ENCODE results near the gene GTF3C4. TPM values are rescaled to one million over a fixed set of nuclear protein-coding genes. Genes with fewer than 3 reads are reported as not detected.

The GTF3C4 gene
- polyA plus RNA-seq, 2 of the 4 experiments (the other 2 are of a cell fraction), result 9.0 to 15.4 TPM

GRCh38 chr9:132630811-132631210, 39.5 kb upstream of the GTF3C4 start:
- no peak for FAIRE-seq
- Histone ChIP-seq H3K27ac (no peak overlapping the region), H3K4me2 (no peak overlapping the region)

GRCh38 chr9:132631280-132631679, 39.0 kb upstream of the GTF3C4 start:
- no peak overlapping the region for H3K4me2 ChIP-seq
- POLR2A ChIA-PET, result no interaction called here
- no peak overlapping the region for H3K27ac ChIP-seq
- FAIRE-seq, result no peak
- H3K9me3 ChIP-seq, result no peaks in the 10 kb centered on the region
- ATAC-seq, result no peak
- TF ChIP-seq RFX5 (IDR thresholded peaks at IDR 0.05) (no peak), BHLHE40 (IDR thresholded peaks at IDR 0.05; ENCODE audit: low read depth, low read length) (no peak), FOSB (CRISPR knock-in tag; IDR thresholded peaks at IDR 0.05) (no peak), PBX3 (IDR thresholded peaks at IDR 0.05) (no peak), MAZ (IDR thresholded peaks at IDR 0.05; ENCODE audit: borderline replicate concordance, low read depth, low read length) (no peak), MAX (IDR thresholded peaks at IDR 0.05) (no peak), KDM5A (IDR thresholded peaks at IDR 0.05) (no peak), POLR2AphosphoS2 (conservative IDR thresholded peaks at IDR 0.05; ENCODE audit: low read length) (no peak), NR3C1 (IDR thresholded peaks at IDR 0.05) (no peak)
- H3K4me3 ChIP-seq, result no peak overlapping the region
- CTCF ChIA-PET, result interaction anchor here (0.6 to 2.1 kb wide), 3 partner anchors 9 to 365 kb away, joined by 3 to 6 read pairs (median 3); no protein-coding TSS in a partner anchor
- WGBS (ENCODE audit: missing lambda C conversion rate), result 81% methylated on average over 5 of the region's 5 CpGs
- DNase-seq (ENCODE audit: low read depth in 1 of 2, low spot score in 1 of 2), result no peak
- no peaks in the 10 kb centered on the region for H3K4me1 ChIP-seq

More at GRCh38 chr9:132630811-132631210, 39.5 kb upstream of the GTF3C4 start:
- ATAC-seq (no peak), DNase-seq (ENCODE audit: low read depth in 1 of 2, low spot score in 1 of 2) (no peak)
- H3K4me3 ChIP-seq, result no peak overlapping the region
- ChIA-PET POLR2A (no interaction called here), CTCF (interaction anchor here (1.0 kb wide), 1 partner anchor 366 kb away, joined by 3 read pairs; no protein-coding TSS in a partner anchor)
- no peaks in the 10 kb centered on the region for H3K4me1 ChIP-seq
- TF ChIP-seq RAD21 (conservative IDR thresholded peaks at IDR 0.05 in 1 of 2, IDR thresholded peaks at IDR 0.05 in 1 of 2) (no peak), MYC (IDR thresholded peaks at IDR 0.05; ENCODE audit: borderline replicate concordance, low read length) (no peak), POLR2A (IDR thresholded peaks at IDR 0.05; ENCODE audit: low read length) (no peak), CBX8 (IDR thresholded peaks at IDR 0.05) (no peak), HOXA7 (CRISPR knock-in tag; IDR thresholded peaks at IDR 0.05) (no peak), TP53 (CRISPR knock-in tag; IDR thresholded peaks at IDR 0.05) (no peak), MAX (IDR thresholded peaks at IDR 0.05) (no peak), MAZ (IDR thresholded peaks at IDR 0.05; ENCODE audit: borderline replicate concordance, low read depth, low read length) (no peak), ATOH8 (CRISPR knock-in tag; IDR thresholded peaks at IDR 0.05; ENCODE audit: low read depth) (no peak), EP300 (IDR thresholded peaks at IDR 0.05) (no peak), ZSCAN20 (CRISPR knock-in tag; IDR thresholded peaks at IDR 0.05) (no peak), PHF8 (IDR thresholded peaks at IDR 0.05; ENCODE audit: borderline replicate concordance, low read depth) (no peak), EHF (CRISPR knock-in tag; IDR thresholded peaks at IDR 0.05) (no peak), HES2 (IDR thresholded peaks at IDR 0.05) (no peak), CHD2 (IDR thresholded peaks at IDR 0.05; ENCODE audit: low read length, partially characterized antibody) (no peak)
- no peaks in the 10 kb centered on the region for H3K9me3 ChIP-seq
- 92% methylated on average over 3 of the region's 3 CpGs for WGBS (ENCODE audit: missing lambda C conversion rate)

- H3K4me2 ChIP-seq, result no peak overlapping the region
- FAIRE-seq (no peak), DNase-seq (ENCODE audit: low read depth in 1 of 2, low spot score in 1 of 2) (no peak), ATAC-seq (no peak)
- no peak overlapping the region for H3K27ac ChIP-seq
- POLR2A ChIA-PET, result no interaction called here
- H3K4me3 ChIP-seq, result no peak overlapping the region
- H3K4me1 ChIP-seq, result no peaks in the 10 kb centered on the region
- H3K9me3 ChIP-seq, result no peaks in the 10 kb centered on the region
- WGBS (ENCODE audit: missing lambda C conversion rate), result 93% methylated on average over 7 of the region's 7 CpGs
- TF ChIP-seq KDM1A (IDR thresholded peaks at IDR 0.05; ENCODE audit: low read depth), result no peak
- no peak for TF ChIP-seq EHF (CRISPR knock-in tag; IDR thresholded peaks at IDR 0.05)
- TF ChIP-seq HOXB5 (CRISPR knock-in tag; IDR thresholded peaks at IDR 0.05), result no peak
- TF ChIP-seq RARB (CRISPR knock-in tag; IDR thresholded peaks at IDR 0.05), result no peak
- TF ChIP-seq NPAS2 (CRISPR knock-in tag; IDR thresholded peaks at IDR 0.05; ENCODE audit: borderline replicate concordance), result no peak
- CTCF ChIA-PET, result interaction anchor here (0.6 to 2.1 kb wide), 2 partner anchors 10 to 174 kb away, joined by 3 to 6 read pairs; no protein-coding TSS in a partner anchor
Observed at GRCh38 chr9:132631685-132632084, 38.6 kb upstream of the GTF3C4 start.
